Right kidney (tissue), 1 donor: ENCODE results near the gene SLC25A23.

ENCODE experiments used
- DNase-seq: peaks from one replicate; pipeline ENCODE4 v3.0.0-alpha.2; 2016

SLC25A23 gene

GRCh38 chr19:6483235-6483634 lies 23.6 kb upstream of the SLC25A23 start:
- no peak for DNase-seq

GRCh38 chr19:6482343-6482686 lies 22.7 kb upstream of the SLC25A23 start:
- no peak for DNase-seq

- no peak for DNase-seq
Observed at GRCh38 chr19:6481541-6482342, 22.1 kb upstream of the SLC25A23 start, which contains the start of gene DENND1C. Gene DENND1C, minus strand, starts transcription at chr19:6481787. Its CDS starts 92 bp downstream, at chr19:6481695.

GRCh38 chr19:6480848-6481415 lies 21.3 kb upstream of the SLC25A23 start:
- DNase-seq: no peak

GRCh38 chr19:6479836-6480398 lies 20.3 kb upstream of the SLC25A23 start:
- no peak for DNase-seq

- no peak for DNase-seq
Observed at GRCh38 chr19:6478815-6479214, 19.2 kb upstream of the SLC25A23 start.

- DNase-seq: no peak
Observed at GRCh38 chr19:6476896-6477431, 17.4 kb upstream of the SLC25A23 start.

- DNase-seq: peak; percentile 75
Observed at GRCh38 chr19:6476155-6476895, 16.7 kb upstream of the SLC25A23 start.

GRCh38 chr19:6475321-6476108 lies 15.9 kb upstream of the SLC25A23 start:
- peak; percentile 59 for DNase-seq

- no peak for DNase-seq
Observed at GRCh38 chr19:6473647-6474046, 14.1 kb upstream of the SLC25A23 start.

- no peak for DNase-seq
Observed at GRCh38 chr19:6472713-6473112, 13.1 kb upstream of the SLC25A23 start.

GRCh38 chr19:6471076-6471475 lies 11.5 kb upstream of the SLC25A23 start:
- no peak for DNase-seq

GRCh38 chr19:6470173-6470572 lies 10.6 kb upstream of the SLC25A23 start:
- DNase-seq: no peak

GRCh38 chr19:6467384-6467783 lies 7.8 kb upstream of the SLC25A23 start:
- no peak for DNase-seq

GRCh38 chr19:6466526-6467248 lies 7.1 kb upstream of the SLC25A23 start:
- no peak for DNase-seq

GRCh38 chr19:6465663-6466062 lies 6.1 kb upstream of the SLC25A23 start:
- DNase-seq: no peak

GRCh38 chr19:6465006-6465405 lies 5.4 kb upstream of the SLC25A23 start:
- no peak for DNase-seq

GRCh38 chr19:6464070-6464873 lies 4.7 kb upstream of the SLC25A23 start, which contains the start of gene CRB3:
Gene CRB3, plus strand, starts transcription at chr19:6464271. Its CDS starts 431 bp downstream, at chr19:6464702.
- peak; percentile 74 for DNase-seq

GRCh38 chr19:6460099-6460884 lies 700 bp upstream of the SLC25A23 start:
- DNase-seq: peak; percentile 95
